GM19035 (cell line): ENCODE data around the gene ZDHHC8.

Experiments used
- ATAC-seq: cut with Tn5 transposase; IDR thresholded peaks from one replicate; pipeline ENCODE4 v1.9.1; 2021; ENCODE audit not compliant: unreplicated experiment

Gene ZDHHC8

DNA sequence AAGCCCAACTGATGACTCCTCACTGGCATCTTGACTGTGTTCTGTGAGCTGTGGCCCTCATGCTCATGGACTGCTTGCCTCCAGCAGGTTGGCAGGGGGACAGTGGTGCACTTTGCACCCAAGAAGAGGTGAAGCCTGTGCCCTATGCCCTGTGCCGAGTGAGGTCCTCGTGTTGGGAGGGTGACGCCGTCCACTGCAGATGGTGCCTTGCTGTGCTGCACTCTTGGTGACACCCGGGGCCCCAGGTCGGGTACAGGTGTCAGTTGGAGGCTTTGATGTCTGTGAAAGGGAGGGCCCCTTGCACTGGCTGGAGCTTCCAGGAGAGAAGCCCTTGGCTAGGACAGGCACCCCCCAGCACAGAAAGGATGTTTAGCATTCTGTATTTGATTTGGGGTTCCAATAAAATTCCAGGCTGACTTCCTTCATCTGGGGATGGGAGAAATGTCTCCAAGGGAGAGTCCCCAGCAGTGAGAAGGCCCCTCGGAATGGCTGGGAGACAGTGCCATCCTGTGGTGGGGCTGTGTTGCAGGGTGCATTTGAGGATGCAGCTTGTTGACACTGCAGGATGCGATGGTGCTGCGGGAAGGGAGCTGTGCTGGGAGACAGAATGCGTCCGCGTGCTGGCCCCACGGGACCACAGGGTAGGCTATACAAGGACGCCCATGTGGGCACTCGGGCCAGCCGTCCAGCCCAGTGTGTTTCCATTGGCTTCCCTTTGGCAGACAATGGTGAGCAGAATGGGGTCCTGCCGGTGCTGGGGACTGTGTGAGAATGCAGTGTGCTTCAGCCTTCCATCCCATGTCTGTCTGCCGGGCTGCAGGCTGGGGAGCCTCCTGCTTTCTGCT lies 2.5 kb upstream of the ZDHHC8 start:
- no peak for ATAC-seq

DNA sequence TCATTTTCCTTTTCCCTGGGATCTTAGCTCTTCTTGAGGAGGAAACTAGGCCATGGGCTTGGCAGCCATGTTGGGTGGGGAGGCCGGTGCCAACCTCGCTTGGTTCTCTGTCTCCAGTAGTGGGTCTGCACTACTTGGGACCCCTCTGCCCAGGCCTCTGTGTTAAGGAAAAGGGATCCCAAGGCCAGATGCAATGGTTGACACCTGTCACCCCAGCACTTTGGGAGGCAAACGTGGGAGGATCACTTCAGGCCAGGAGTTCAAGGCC lies 1.9 kb upstream of the ZDHHC8 start:
- ATAC-seq = no peak

- ATAC-seq = no peak
Observed at GRCh38 chr22:20130319-20130718, 1.3 kb upstream of the ZDHHC8 start.

DNA sequence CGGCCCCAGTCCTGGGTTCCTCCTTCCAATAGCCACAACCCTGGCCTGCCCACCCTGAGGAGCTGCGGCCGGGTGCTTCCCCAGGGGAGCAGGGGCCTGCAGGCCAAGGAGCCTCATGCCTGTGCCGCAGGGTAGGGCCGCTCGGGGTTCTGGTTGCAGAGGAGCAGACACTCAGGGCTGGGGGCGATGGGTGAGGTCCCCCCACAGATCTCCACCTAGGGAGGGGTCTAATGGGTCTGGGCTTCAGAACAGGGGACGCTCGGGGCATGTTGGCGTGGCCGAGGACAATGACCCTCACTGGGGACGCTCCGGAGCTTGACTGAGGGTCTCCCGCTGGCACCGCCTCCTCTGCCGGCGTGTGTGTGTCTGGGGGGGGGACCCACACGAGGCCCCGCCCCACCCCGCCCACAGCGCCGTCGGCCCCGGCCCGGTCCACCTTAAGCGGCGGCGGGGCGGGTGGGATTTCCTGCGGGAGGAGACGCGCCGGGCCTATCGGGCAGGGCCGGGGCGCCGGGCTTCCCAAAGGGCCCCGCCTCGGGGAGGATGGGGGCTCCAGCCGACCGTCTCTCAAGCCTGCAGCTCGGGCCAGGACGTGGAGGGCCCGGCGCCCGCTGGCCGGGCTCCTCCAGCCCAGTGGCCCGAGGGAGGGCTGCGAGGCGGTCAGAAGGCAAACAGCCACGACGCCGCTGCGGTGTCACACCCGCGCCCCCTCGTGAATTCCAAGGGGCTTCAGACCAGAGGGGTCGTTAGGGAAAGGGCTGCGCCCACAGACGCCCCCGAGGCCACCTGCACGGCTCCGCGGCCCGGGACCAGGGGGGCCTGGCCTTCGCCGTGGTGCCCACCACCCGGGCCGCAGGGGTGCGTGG lies 640 bp upstream of the ZDHHC8 start:
- ATAC-seq = peak; percentile 57

DNA sequence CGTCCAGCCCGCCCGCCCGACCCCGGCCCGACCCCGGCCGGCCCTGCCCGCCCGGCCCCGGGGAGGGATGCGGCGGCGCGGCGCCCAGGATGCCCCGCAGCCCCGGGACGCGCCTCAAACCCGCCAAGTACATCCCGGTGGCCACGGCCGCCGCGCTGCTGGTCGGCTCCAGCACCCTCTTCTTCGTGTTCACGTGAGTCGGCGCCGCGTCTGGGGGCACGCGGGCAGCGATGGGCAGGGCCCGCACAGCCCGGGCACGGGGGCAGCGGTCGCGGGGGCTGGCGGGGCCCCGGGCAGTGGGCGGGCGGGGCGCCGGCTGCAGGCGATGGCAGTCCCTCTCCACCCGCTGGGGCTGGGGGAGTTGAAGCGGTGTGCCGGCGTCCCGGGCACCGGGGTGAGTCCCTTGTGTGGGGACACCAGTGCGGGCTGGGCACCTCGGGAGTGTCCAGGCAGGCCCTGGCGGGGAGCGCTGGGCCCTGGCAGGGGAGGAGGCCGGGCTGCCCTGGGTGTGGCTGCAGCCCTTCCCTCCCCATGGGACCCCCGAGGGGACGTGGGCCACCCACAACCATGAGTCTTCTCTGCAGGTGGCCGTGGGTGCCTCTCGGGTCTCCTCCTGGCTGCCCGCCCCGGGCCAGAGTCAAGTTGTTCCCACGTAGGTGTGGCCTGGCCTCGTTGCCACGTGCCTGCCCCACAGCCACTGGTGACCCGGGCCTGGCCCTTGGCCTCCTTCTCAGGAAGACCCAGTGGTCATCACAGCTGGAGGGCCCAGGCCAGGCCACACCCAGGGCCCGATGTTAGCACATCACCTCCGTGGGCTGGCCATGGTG lies 468 bp downstream of the ZDHHC8 start:
- ATAC-seq = no peak

DNA sequence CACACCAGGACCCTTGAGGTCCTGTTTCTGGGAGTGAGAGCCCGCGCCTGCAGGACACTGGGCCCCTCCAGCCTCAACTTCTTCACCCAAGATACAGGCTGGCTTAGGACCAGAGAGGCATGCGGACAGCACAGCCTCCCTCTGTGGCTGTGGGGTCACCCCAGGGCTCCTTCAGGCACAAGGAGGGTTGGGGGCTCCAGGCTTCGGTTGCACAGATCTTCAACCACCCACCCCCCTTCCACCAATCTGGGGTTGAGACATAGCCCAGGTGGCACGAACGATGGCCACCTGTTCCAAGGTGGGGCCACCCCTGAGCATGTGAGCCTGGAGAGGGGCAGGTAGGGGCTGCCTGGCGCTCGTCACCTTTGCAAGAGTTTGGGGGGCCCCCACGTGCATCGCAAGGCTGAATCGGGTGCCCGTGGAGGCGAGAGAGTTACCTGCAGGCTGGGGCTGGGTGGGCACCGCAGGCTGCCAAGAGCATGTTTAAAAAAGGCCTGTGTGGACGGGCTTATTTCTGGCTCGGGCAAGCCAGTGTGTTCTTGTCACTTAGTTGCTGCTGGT lies 1.2 kb downstream of the ZDHHC8 start:
- no peak for ATAC-seq

DNA sequence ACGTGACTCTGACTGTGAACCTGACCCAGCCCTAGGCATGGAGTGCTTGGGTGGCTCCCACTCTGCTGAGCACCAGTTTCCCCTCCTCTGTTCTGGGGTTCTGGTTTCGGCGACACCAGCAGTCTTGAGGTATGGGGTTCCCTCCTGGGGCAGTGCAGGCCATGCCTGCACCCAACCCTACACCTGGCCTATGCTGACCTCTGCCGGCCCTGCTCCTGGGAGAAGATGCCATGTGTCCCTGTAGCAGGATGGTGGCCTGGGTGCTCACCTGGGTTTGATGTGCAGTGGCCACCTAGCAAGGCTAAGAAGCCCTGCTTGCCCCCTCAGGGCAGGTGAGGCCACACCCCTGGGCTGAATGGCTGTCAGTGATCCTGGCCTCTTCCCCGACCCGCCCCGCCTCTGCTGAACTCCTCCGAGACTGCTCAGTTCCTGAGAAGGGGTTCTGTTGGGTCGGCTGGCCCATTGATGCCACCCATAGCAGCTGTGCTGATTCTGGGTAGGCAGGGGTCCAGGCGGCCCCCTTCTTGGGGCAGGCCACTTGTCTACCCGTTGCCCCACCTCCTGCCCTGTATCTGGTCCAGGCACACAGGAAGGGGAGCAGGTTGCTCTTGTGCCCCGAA lies 2.4 kb downstream of the ZDHHC8 start:
- no peak for ATAC-seq

- no peak for ATAC-seq
Observed at GRCh38 chr22:20135265-20135664, 3.7 kb downstream of the ZDHHC8 start.

DNA sequence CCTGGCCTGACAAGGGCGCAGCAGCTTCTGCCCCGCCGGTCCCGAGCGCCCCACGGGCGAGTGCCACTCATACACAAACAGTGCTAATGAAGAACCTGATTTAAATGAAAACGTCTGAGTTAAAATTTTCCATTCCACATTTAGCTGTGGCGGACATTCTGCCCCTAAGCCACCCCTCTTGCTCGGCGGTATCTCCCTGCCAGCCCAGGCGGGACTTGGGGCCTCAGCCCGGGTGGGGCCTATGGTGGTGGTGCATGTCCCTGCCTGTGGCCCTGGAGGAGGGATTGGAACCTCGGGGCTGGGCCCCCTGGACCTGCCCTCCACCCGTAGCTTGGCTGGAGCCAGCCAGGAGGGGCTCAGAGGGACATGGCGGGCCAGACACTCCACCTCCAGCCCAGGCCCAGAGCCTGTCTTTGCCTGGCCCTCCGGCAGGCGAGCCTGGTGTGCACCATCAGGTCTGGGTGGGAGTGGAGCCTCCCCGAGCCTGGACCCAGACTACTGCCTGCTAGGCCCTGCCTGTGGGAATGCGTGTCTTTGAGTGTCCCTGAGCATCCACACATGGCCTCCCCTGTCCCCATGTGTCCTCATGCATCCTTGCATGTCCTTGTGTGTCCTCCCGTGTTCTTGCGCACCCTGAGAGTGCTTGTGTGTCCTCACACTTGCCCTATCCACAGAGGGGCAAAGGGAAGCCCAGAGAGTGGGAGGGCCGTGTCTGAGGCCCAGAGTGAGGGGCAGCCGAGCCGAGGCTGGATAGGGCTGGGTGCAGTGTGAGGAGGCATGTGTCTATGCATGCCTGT lies 4.4 kb downstream of the ZDHHC8 start:
- ATAC-seq = no peak

DNA sequence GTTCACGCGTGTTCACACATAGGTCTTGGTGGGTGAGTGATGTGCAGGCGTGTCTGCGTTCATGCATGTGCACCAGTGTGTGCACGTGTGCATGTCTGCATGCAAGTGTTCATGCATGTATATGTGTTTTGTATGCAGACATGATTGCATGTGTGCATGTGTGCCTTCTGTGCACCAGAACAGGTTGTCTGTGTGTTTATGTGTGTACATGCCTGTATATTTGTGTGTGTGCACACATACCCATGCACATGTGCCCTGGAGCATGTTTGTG lies 4.9 kb downstream of the ZDHHC8 start:
- no peak for ATAC-seq

DNA sequence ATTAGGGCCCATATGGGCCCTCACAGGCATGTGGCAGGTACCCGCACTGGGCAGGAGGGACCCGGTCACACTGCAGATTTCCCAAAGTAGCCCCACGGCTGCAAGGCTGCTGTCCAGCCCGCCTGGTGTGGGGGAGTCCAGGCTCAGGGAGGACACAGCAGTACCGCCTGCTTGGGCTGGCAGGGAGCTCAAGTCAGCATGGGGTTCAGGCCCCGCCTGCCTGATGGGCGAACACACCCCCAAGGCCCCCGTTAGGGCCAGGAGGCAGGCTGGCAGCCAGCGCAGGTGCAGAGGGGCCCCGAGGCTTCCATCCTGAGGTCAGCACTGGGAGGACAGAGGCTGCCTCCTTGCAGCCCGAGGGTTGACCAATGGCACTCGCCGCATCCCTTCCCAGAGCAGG lies 5.5 kb downstream of the ZDHHC8 start:
- no peak for ATAC-seq

DNA sequence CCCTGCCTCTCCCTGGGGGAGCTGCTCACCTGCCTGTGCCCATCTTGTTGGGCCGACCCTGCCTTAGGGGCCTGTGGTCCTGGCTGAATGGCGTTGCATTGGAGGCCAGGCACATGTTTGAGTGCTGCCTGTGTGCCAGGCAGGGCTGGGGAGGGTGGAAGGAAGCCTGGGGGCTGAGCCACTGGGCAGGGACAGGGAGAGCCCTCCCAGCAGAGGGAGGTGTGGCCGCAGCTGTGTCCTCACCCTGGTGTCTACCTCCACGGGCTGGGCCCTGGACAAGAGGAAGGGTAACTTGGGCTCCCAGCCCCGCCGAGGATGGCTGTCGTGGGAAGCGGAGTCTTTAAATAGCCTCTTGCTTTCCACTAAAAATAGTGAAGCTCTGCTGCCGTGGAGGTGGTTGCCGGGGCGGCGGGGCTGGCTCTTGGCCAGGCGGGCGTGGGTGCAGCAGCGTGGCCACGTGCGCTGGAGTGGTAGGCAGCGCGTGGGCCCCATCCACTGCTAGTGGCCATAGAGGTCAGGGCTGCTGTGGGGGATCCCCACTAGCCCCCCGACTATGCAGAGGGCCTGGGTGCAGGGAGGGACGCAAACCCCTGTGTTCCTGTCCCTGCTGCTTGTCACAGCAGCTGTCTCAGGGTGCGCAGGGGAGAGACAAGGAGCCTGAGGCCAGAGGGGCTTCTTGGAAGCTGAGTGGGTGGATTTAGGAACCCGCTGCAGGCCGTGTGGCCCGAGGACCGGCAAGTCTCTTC lies 6.2 kb downstream of the ZDHHC8 start:
- ATAC-seq = no peak

GRCh38 chr22:20138417-20138738 lies 6.8 kb downstream of the ZDHHC8 start:
- ATAC-seq = no peak

DNA sequence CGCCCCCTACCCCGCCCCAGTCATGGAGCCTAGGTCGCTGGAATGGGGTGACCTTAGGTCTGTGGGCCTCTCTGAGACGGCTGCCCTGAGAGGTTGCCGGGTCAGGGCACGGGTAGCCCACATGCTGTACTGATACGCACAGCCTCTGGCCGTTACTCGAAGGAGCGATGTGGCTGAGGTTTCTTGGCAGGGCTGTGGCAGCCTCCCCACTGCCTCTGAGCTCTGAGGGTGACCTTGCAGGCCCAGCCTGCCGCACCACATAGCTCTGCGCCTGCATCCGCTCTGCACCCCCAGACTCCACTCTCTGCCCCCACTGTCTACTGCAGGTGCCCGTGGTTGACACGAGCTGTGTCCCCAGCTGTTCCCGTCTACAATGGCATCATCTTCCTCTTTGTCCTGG lies 7.3 kb downstream of the ZDHHC8 start:
- no peak for ATAC-seq

- no peak for ATAC-seq
Observed at GRCh38 chr22:20139391-20140106, 7.9 kb downstream of the ZDHHC8 start.

DNA sequence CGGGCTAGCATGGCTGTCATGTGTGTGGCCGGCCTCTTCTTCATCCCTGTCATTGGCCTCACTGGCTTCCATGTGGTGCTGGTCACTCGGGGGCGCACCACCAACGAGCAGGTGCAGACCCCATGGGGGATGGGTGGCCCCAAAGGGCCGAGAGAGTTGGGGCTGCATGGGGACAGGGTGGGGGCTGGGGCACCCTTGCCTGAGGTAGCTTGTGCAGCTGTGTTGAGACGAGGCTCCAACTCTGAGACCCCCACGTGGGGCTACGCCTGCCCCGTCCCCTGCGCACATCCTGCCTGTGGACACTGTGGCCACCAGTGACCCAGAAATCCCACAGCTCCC lies 8.5 kb downstream of the ZDHHC8 start:
- ATAC-seq = no peak

GRCh38 chr22:20140521-20140964 lies 8.9 kb downstream of the ZDHHC8 start:
- no peak for ATAC-seq

- no peak for ATAC-seq
Observed at GRCh38 chr22:20141186-20142077, 9.8 kb downstream of the ZDHHC8 start.
